Measurements from ENCODE around the gene CCDC141. TPM values are rescaled to one million over a fixed set of nuclear protein-coding genes. Genes with fewer than 3 reads are reported as not detected.
A peak's percentile ranks its signal among the peaks of the same experiment; 100 is the strongest.

The CCDC141 gene
- polyA plus RNA-seq, 1 donor from 2014 or later = 0.27 TPM

DNA sequence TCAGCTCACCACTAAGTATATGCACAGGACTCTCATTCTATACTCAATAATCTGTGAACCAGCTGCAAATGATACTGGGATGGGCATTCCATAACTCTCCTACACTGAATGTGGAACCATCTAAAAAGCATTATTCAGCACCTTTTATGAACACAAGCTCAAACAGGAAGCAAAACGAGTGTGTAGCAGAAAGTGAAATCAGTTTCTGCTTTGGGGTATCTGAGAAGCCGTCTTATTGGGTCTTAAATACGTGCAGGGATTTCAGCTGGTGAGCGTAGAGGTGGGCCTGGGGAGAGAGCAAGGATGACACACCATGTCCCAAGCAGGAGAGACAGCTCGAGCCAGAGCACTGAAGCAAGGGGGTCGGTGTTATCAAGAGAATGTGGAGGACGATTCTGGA lies 122.8 kb downstream of the CCDC141 start:
- Histone ChIP-seq H3K9me3 (ENCODE audit: low read length) (no peaks in the 10 kb centered on the region), H3K27ac (ENCODE audit: low read length) (no peak overlapping the region), H3K36me3 (ENCODE audit: insufficient read depth, low read length) (no peaks in the 10 kb centered on the region), H4K20me1 (ENCODE audit: insufficient read depth) (no peaks in the 10 kb centered on the region), H3K9me2 (ENCODE audit: insufficient read depth, low read length) (no peaks in the 10 kb centered on the region), H2AFZ (ENCODE audit: low read depth, low read length) (no peak overlapping the region), H3K27me3 (ENCODE audit: insufficient read depth, low read depth, low read length) (no peaks in the 10 kb centered on the region), H3K4me2 (ENCODE audit: low read length) (no peak overlapping the region), H3K9ac (ENCODE audit: low read length) (no peak overlapping the region), H3K4me3 (ENCODE audit: low read length) (no peak overlapping the region), H3F3A (ENCODE audit: insufficient read depth, low read length, poor library complexity, severe bottlenecking) (peaks cover 10% of the 10 kb centered on the region), H3K79me2 (replicated peaks; ENCODE audit: insufficient read depth, low read length) (no peaks in the 10 kb centered on the region)
- TF ChIP-seq MXI1 (conservative IDR thresholded peaks at IDR 0.05; ENCODE audit: poor library complexity, severe bottlenecking) (no peak), EZH2 (IDR thresholded peaks at IDR 0.05; ENCODE audit: borderline replicate concordance, insufficient read depth, low read length, poor library complexity, severe bottlenecking) (no peak), POLR2AphosphoS5 (IDR thresholded peaks at IDR 0.05) (no peak), RAD21 (conservative IDR thresholded peaks at IDR 0.05) (no peak), EP300 (conservative IDR thresholded peaks at IDR 0.05; ENCODE audit: poor library complexity, severe bottlenecking) (no peak), TAF1 (IDR thresholded peaks at IDR 0.05; ENCODE audit: low read depth) (no peak), SMC3 (conservative IDR thresholded peaks at IDR 0.05; ENCODE audit: poor library complexity) (no peak)
- TF ChIP-seq, protein P1, sequence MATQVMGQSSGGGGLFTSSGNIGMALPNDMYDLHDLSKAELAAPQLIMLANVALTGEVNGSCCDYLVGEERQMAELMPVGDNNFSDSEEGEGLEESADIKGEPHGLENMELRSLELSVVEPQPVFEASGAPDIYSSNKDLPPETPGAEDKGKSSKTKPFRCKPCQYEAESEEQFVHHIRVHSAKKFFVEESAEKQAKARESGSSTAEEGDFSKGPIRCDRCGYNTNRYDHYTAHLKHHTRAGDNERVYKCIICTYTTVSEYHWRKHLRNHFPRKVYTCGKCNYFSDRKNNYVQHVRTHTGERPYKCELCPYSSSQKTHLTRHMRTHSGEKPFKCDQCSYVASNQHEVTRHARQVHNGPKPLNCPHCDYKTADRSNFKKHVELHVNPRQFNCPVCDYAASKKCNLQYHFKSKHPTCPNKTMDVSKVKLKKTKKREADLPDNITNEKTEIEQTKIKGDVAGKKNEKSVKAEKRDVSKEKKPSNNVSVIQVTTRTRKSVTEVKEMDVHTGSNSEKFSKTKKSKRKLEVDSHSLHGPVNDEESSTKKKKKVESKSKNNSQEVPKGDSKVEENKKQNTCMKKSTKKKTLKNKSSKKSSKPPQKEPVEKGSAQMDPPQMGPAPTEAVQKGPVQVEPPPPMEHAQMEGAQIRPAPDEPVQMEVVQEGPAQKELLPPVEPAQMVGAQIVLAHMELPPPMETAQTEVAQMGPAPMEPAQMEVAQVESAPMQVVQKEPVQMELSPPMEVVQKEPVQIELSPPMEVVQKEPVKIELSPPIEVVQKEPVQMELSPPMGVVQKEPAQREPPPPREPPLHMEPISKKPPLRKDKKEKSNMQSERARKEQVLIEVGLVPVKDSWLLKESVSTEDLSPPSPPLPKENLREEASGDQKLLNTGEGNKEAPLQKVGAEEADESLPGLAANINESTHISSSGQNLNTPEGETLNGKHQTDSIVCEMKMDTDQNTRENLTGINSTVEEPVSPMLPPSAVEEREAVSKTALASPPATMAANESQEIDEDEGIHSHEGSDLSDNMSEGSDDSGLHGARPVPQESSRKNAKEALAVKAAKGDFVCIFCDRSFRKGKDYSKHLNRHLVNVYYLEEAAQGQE (IDR thresholded peaks at IDR 0.05; ENCODE audit: borderline replicate concordance) = no peak
- TF ChIP-seq, protein P2, sequence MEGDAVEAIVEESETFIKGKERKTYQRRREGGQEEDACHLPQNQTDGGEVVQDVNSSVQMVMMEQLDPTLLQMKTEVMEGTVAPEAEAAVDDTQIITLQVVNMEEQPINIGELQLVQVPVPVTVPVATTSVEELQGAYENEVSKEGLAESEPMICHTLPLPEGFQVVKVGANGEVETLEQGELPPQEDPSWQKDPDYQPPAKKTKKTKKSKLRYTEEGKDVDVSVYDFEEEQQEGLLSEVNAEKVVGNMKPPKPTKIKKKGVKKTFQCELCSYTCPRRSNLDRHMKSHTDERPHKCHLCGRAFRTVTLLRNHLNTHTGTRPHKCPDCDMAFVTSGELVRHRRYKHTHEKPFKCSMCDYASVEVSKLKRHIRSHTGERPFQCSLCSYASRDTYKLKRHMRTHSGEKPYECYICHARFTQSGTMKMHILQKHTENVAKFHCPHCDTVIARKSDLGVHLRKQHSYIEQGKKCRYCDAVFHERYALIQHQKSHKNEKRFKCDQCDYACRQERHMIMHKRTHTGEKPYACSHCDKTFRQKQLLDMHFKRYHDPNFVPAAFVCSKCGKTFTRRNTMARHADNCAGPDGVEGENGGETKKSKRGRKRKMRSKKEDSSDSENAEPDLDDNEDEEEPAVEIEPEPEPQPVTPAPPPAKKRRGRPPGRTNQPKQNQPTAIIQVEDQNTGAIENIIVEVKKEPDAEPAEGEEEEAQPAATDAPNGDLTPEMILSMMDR (IDR thresholded peaks at IDR 0.05; ENCODE audit: poor library complexity, severe bottlenecking) = no peak

DNA sequence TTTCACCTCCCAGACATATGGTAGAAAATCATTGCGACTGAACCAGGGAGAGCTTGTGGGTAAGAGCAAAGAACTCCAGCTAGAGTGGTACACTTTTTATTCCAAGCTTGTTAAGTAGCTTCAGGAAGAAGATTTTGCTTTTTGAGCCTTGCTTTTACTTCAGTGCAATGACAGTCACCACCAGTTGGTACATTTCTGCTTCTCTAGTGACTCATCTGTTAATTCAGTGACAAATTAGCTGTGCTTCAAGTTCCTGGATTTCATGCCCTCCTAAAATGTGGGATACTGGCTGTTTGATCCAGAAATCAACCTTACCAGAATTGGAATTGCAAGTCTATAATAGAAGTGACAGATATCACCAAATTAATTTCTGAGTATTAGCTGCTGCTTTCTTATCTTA lies 125.1 kb downstream of the CCDC141 start:
- Histone ChIP-seq H3K4me3 (ENCODE audit: low read length) (no peak overlapping the region), H3K79me2 (replicated peaks; ENCODE audit: insufficient read depth, low read length) (no peaks in the 10 kb centered on the region), H3K9me2 (ENCODE audit: insufficient read depth, low read length) (no peaks in the 10 kb centered on the region), H4K20me1 (ENCODE audit: insufficient read depth) (no peaks in the 10 kb centered on the region), H3K9me3 (ENCODE audit: low read length) (no peaks in the 10 kb centered on the region), H2AFZ (ENCODE audit: low read depth, low read length) (no peak overlapping the region), H3F3A (ENCODE audit: insufficient read depth, low read length, poor library complexity, severe bottlenecking) (peaks cover 10% of the 10 kb centered on the region), H3K27ac (ENCODE audit: low read length) (no peak overlapping the region), H3K9ac (ENCODE audit: low read length) (no peak overlapping the region), H3K27me3 (ENCODE audit: insufficient read depth, low read depth, low read length) (no peaks in the 10 kb centered on the region), H3K4me2 (ENCODE audit: low read length) (no peak overlapping the region), H3K36me3 (ENCODE audit: insufficient read depth, low read length) (no peaks in the 10 kb centered on the region)
- TF ChIP-seq EP300 (conservative IDR thresholded peaks at IDR 0.05; ENCODE audit: poor library complexity, severe bottlenecking) (no peak), POLR2AphosphoS5 (IDR thresholded peaks at IDR 0.05) (no peak), SMC3 (conservative IDR thresholded peaks at IDR 0.05; ENCODE audit: poor library complexity) (no peak)

DNA sequence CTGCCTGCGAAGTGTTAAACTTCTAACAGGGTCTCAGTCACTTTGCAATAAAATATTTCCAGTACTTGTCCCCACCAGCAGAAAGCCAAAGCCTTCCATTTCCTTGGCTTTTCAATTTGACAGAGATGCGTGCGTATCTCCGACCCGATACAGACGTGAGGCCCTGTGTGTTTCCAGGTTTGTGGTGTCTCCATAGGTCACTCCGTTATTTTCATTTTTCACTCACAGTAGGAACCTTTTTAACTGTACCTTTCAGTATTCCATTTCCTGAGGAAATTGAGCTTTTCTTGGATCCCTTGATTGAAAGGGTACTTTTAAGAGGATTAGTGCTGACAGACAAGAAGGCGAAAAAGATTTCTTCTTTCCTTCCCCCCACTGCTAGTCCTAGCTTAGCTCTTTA lies 126.4 kb downstream of the CCDC141 start:
- Histone ChIP-seq H3K36me3 (ENCODE audit: insufficient read depth, low read length) (no peaks in the 10 kb centered on the region), H3K9me3 (ENCODE audit: low read length) (no peaks in the 10 kb centered on the region), H2AFZ (ENCODE audit: low read depth, low read length) (no peak overlapping the region), H3F3A (ENCODE audit: insufficient read depth, low read length, poor library complexity, severe bottlenecking) (peaks cover 10% of the 10 kb centered on the region), H3K27me3 (ENCODE audit: insufficient read depth, low read depth, low read length) (no peaks in the 10 kb centered on the region), H3K4me2 (ENCODE audit: low read length) (no peak overlapping the region), H3K9me2 (ENCODE audit: insufficient read depth, low read length) (no peaks in the 10 kb centered on the region), H3K4me3 (ENCODE audit: low read length) (no peak overlapping the region), H3K27ac (ENCODE audit: low read length) (peak overlapping the region; percentile 12), H3K79me2 (replicated peaks; ENCODE audit: insufficient read depth, low read length) (no peaks in the 10 kb centered on the region), H3K9ac (ENCODE audit: low read length) (no peak overlapping the region), H4K20me1 (ENCODE audit: insufficient read depth) (no peaks in the 10 kb centered on the region)
- TF ChIP-seq, protein P1 (IDR thresholded peaks at IDR 0.05; ENCODE audit: borderline replicate concordance) = peak; percentile 89
- peak; percentile 73 for TF ChIP-seq POLR2AphosphoS5 (IDR thresholded peaks at IDR 0.05)
- TF ChIP-seq TAF1 (IDR thresholded peaks at IDR 0.05; ENCODE audit: low read depth) = no peak
- peak; percentile 78 for TF ChIP-seq EP300 (conservative IDR thresholded peaks at IDR 0.05; ENCODE audit: poor library complexity, severe bottlenecking)
- TF ChIP-seq MXI1 (conservative IDR thresholded peaks at IDR 0.05; ENCODE audit: poor library complexity, severe bottlenecking) = peak; percentile 29
- TF ChIP-seq, protein P2 (IDR thresholded peaks at IDR 0.05; ENCODE audit: poor library complexity, severe bottlenecking) = no peak
- TF ChIP-seq RAD21 (conservative IDR thresholded peaks at IDR 0.05) = no peak
- TF ChIP-seq SMC3 (conservative IDR thresholded peaks at IDR 0.05; ENCODE audit: poor library complexity) = peak; percentile 11

Measured in neural cell (in vitro differentiated cells).